LNCAP (cell line): ENCODE results near the gene PNPLA8.

ENCODE experiments used
- TF ChIP-seq, protein P1 (sequence below): fragments of 450-650 bp; IDR thresholded peaks from 2 replicates; pipeline ENCODE4 v1.5.1; 2017; ENCODE audit warnings: mild to moderate bottlenecking

Gene PNPLA8

DNA sequence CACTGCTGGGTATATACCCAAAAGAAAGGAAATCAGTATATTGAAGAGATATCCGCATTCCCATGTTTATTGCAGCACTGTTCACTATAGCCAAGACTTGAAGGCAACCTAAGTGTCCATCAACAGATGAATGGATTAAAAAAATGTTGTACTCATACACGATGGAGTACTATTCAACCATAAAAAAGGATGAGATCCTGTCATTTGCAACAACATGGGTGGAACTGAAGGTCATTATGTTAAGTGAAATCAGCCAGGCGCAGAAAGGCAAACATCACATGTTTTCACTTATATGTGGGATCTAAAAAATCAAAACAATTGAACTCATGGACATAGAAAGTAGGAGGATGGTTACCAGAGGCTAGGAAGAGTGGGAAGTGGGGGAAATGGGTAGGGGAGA, 89.0 kb downstream of the PNPLA8 start:
- TF ChIP-seq, protein P1, sequence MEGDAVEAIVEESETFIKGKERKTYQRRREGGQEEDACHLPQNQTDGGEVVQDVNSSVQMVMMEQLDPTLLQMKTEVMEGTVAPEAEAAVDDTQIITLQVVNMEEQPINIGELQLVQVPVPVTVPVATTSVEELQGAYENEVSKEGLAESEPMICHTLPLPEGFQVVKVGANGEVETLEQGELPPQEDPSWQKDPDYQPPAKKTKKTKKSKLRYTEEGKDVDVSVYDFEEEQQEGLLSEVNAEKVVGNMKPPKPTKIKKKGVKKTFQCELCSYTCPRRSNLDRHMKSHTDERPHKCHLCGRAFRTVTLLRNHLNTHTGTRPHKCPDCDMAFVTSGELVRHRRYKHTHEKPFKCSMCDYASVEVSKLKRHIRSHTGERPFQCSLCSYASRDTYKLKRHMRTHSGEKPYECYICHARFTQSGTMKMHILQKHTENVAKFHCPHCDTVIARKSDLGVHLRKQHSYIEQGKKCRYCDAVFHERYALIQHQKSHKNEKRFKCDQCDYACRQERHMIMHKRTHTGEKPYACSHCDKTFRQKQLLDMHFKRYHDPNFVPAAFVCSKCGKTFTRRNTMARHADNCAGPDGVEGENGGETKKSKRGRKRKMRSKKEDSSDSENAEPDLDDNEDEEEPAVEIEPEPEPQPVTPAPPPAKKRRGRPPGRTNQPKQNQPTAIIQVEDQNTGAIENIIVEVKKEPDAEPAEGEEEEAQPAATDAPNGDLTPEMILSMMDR, result no peak

DNA sequence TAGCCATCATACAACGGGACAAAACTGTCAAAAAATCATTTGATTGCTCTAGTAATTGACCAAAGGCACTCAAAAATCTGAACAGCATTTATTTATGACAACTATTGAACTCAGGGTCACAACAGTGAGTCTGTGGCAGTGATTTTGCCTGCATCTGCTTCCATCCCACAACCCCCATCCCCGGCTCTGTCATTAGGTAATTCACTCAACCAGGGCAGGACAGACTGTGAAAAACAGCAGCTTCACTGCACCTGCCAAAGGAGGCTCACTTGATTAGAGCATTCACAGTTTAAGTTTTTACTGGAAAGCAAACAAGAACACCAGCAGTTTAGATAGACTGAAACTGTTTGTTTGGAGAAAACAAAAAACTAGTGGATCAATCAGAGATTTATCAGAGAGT, 91.9 kb downstream of the PNPLA8 start:
- TF ChIP-seq, protein P1, result no peak

DNA sequence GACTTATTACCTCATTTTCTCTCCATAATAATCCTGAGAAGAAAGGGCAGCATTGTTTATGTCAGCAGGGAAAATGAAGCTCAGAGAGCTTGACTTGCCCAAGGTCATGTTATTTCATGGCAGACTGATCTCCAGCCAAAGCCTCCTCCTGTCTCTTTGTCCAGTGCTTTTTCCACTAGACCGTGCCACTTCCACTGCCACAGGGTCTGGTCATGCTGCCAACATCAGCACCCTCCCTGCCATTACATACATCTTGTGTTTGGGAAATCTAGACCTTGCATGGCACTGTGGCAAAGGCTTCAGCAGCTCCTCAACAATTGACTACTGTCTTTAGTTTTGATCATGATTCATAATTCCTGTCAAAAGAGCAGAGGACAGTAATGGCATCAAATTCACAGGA, 94.8 kb downstream of the PNPLA8 start:
- TF ChIP-seq, protein P1, result no peak

DNA sequence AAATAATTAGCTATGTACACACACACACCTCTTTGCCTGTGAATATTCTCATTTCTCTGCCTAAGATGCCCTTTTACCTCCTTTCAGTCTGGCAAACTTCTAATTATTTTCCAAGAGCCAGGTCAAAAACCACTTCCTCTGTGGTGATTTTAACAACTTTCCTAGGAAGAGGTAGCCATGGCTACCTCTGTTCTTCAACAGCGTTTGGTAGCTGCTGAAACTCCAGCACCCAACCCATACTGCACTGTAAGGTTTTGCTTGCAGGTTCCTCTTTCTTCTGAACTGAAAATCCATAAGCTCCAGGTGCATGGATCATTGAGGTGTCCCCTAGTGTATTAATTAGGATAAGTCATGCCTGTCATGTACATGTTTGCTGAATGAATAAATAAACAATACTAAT, 95.3 kb downstream of the PNPLA8 start:
- TF ChIP-seq, protein P1, result no peak

DNA sequence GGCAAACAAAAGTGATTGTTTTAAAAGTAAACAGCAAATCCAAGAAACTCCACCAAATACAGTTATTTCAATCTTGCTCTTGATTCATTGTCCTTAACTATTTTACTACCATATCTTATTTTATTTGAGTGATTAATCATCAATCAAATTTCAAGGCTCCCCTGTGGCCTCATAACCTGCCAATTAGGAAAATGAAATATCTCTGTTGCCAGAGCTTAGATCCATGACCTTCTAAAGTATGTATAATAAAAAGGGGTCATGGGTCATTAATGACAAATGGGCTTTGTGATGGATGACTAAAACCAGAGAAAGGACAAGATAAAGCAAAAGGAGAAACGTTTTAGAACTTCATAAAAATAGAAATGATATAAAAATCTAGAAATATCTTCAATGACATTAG, 98.2 kb downstream of the PNPLA8 start:
- TF ChIP-seq, protein P1, result no peak

DNA sequence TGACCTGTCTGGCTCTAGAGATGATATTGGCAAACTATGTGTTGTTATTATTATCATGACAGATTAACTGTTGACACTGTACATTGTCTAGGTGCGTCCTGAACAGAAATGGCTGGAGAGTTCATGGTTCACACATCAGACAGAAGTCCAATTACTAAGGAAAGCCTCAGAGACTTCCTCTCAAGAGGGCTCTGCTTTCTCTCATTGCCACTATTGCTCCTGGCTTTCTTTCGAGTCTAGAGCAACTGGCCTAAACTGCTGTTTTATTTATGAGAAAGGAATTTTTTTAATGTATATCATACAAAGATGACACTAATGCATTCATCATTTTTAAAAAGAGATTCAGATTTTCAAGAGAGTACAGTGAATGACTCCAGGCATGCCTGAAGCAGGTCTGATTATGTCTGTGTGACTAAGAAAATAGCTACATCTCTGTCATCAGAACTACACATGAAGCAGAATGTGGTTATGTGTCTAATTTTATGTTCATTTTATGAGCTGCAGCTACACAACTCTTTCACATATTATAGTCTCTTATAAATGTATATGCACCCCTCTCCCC, 100.1 kb downstream of the PNPLA8 start:
- TF ChIP-seq, protein P1, result no peak

DNA sequence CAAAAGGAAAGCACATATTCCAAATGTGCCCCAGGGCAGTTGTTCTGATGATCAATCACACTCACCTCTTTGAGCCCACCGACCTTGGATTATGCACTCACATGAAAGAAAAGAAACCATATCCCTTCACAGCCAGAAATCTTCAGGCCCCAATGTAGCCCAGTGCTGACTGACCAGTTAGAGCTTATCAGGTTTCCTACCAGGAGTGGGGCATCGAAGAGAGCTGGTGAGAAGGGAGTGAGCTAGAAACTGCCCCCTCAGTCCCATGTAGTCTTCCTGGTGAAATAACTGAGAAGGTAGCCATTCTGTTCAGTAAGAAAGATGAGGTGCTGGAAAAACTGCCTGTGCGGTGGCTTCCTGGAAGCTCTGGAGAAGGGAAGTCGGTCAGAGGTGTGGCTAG, 101.9 kb downstream of the PNPLA8 start:
- TF ChIP-seq, protein P1, result no peak
